GM19452 (cell line): ENCODE measurements around the gene ERCC1.
"Not testable (repeated sequence)": the region's sequence is repeated elsewhere in the genome, so short reads cannot be mapped to it uniquely, and the experiment has no call there.

ENCODE experiments used
- ATAC-seq: cut with Tn5 transposase; IDR thresholded peaks from one replicate; pipeline ENCODE4 v1.9.1; 2021; ENCODE audit not compliant: unreplicated experiment

The ERCC1 gene

GRCh38 chr19:45455707-45456499, 32.2 kb upstream of the ERCC1 start:
- ATAC-seq, result no peak

DNA sequence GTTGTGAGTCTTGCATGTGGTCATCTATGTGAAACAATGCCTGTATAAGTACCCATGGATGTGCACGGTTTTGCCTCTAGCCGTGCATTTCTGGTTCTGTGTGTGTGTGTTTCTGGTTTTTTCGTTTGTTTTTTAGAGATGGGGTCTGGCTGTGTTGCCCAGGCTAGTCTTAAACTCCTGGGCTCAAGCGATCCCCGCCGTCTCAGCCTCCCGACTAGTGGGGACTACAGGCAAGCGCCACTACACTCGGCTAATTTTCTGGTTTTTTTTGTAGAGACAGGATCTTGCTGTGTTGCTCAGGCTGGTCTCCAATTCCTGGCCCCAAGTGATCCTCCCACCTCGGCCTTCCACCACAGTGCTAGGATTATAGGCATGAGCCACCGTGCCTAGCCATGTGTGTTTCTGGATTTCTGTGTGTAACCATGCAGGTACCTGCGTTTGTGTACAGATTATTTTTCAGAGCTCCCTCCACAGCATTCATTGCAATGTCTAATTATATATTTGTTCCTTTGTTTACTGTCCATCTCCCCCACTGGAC, 28.2 kb upstream of the ERCC1 start:
- ATAC-seq, result no peak

GRCh38 chr19:45451131-45451849, 27.6 kb upstream of the ERCC1 start:
- no peak for ATAC-seq

GRCh38 chr19:45450012-45450333, 26.3 kb upstream of the ERCC1 start:
- ATAC-seq, result no peak

- ATAC-seq, result no peak
Observed at GRCh38 chr19:45448887-45449299, 25.2 kb upstream of the ERCC1 start.

DNA sequence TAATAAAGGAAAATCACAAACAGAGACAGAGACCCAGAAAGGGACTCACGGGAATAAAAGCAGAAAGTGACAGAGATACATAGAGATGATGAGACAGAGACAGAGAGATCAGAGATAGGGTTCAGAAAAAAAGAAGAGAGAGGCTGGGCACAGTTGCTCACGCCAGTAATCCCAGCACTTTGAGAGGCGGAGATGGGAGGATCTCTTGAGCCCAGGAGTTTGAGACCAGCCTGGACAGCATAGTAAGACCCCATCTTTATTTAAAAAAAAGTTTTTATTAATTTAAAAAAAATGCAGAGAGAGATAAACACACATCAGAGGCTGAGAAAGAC, 24.7 kb upstream of the ERCC1 start:
- no peak for ATAC-seq

DNA sequence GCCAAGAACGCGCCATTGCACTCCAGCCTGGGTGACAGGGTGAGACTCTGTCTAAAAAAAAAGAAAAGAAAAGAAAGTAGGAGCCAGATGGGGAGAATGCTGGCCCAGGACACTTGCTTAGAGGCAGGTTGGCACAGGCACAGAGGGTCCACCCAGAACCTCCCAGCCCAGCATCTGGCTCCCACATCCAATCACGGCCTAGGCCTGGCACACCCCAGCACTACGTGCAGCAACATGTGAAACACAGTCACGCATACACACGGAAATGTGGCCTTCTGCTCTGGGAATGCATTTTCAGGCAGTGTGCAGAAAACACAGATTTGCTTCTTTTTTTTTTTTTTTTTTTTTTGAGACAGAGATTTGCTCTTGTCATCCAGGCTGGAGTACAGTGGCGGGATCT, 23.2 kb upstream of the ERCC1 start:
- no peak for ATAC-seq

DNA sequence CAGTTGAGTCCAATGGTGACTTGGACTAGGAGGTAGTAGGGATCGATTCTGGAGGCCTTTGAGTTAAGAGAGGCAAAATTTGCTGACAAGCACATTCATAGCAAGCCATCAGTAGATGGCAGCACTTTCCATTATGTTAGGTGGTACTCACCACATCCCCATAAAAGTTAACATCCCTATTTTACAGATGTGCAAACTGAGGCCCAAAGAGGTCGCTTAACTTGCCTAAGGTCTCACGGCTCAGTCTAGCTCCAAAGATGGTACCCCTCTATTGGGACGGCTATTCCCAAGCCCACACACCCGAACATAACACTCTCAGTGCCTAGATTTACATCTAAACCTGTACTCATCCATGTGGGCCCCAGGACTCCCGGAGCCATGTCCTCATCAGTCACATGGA, 22.6 kb upstream of the ERCC1 start:
- no peak for ATAC-seq

GRCh38 chr19:45445139-45445538, 21.4 kb upstream of the ERCC1 start:
- no peak for ATAC-seq

DNA sequence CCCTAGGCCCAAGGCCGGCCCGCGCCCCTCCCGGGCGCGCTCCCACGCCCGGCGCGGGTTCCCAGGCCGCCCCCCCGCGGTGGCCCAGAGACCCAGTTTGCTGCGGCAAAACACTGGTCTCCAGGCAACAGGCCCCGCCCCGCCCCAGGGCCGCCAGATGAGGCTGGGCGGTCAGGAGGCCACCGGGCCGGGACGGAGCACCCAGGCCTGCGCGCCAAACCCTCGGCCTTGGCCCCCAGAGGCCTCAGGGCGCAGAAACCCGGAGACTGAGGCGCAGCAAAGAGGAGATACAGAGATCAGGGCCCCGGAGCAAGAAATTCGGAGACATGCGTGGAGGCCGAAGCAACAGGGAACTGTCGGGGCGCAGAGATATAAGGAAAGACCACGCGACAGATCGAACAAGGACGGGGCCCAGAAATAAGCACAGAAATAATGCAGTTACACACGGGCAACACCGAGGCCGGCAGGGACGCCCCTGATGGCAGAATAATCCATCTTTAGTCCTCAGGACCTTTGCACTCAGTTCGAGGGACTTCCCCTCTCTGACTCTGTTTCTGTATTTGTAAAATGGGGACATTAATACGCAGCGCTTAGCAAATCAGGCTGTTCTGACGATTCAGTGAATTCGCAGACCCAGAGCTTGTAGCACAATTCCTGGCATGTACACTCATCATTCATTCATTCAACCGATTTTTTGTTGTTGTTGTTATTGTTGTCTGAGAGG, 20.8 kb upstream of the ERCC1 start:
- ATAC-seq, result peak; percentile 48

DNA sequence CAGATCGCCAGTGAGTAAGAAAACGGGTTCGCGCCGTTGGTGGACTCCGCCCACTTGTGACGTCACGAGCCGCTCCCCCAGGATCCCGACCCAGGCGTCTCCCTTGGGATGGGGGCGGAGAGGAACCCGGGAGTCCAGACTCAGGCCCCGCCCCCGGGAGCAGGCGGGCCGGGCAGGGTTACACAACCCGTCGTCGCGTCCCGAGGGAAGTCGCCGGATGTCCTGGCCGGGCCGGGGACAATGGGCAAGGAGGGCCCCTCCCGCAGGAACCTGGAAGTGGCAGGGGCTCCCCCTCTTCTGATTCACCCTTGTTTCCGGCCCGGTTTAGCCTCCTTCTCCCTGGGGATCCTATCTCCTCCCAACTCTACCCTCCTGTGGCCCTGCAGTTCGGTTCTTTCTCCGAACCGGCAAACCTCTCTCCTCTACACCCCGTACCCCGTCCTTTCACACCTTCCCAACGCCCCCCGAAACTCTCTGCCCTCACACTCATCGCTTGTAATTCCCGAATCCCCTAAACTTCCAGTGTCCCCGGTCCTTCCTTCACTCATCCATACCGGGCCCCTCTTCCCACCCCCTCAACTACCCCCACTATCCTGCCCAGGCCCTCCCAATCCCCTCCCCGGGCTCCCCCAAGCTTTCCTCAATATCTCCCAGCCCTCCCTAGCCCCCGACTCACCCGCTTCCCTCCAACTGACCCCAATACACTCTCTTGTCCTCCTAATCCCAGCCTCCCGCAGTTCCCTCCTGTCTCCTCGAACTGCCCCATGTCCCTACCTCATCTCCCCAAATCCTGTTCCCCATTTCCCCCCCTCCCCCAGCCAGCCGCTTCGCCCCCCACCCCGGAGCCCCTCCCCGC, 20.0 kb upstream of the ERCC1 start:
- ATAC-seq, result no peak

DNA sequence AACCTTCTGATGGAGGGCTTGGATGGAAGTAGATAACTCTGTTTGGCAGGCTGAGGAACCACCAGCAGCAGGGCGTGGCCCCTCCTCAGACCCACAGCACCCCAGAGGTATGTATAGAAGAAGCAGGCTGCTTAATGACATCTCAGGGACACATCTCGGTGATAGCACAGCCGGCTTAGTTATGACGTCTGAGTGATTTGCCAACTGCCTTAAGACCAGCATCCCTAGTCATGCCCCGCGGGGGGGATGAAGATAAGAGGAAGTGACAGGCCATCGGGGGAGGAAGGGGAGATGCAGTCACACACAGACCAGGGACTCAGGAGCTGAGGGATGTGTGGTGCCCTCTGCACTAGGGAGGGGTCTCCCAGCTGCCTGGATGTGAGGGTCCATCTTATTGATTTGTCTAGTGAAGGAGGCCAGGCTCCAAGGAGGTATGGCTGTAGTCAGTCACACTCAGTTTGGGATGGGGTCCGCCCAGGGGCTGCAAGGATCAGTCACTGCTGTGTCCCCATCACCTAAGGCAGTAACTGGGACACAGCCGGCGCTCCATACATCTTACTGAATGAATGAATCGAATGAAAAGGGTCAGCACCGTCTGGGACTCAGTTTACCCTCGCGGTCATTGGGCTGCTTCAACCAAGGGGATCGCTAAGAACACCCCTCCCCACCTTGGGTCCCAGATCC, 19.2 kb upstream of the ERCC1 start:
- no peak for ATAC-seq

- no peak for ATAC-seq
Observed at GRCh38 chr19:45442408-45442777, 18.7 kb upstream of the ERCC1 start.

GRCh38 chr19:45440873-45441654, 17.3 kb upstream of the ERCC1 start:
- no peak for ATAC-seq

GRCh38 chr19:45440259-45440638, 16.5 kb upstream of the ERCC1 start:
- no peak for ATAC-seq

DNA sequence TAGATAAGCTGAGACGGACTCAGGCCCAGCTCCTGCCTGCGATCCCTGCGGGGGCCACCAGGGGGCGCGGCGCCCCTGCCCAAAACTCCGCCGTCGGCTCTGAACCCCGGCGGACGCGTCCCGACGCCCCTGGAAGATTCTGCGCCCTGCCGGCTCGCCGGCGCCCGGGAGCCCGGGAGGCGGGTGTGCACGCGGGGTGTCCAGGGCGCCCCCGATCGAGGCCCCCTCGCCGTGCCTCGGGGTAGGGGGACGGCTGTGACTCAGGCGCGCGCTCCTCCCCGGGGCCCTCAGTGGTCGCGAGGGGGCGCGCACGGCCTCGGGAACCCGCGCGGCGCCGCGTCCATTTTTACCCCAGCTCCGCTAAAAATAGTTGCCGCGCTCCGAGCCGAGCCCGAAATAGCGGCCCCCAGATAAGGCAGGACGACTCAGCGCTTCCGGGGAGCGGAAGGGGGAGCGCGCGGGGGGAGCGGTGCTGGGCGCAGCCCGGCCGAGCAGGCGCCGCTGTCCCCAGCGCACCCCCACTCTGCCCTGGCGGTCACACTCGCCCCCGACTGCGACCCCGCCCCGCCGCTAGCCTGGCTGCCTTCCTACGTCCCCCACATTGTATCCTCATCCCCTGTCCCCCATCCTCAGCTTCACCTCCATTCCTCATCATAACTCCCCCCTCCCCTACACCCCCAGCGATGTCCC, 16.0 kb upstream of the ERCC1 start:
- ATAC-seq, result peak; percentile 56

DNA sequence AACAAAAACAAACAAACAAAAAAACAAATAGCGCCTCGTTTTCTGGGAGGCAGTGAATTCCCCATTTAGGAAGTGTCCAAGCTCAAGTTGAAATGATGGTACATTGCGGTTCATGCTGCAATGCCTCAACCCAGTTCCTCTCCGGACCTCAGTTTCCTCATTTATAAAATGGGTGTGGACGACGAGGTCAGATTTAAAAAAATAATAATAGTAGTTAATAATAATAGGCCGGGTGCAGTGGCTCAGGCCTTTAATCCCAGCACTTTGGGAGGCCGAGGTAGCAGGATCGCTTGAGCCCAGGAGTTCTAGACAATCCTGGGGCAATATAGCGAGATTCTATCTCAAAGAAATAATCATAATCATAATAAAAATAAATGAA, 15.5 kb upstream of the ERCC1 start:
- ATAC-seq, result no peak

DNA sequence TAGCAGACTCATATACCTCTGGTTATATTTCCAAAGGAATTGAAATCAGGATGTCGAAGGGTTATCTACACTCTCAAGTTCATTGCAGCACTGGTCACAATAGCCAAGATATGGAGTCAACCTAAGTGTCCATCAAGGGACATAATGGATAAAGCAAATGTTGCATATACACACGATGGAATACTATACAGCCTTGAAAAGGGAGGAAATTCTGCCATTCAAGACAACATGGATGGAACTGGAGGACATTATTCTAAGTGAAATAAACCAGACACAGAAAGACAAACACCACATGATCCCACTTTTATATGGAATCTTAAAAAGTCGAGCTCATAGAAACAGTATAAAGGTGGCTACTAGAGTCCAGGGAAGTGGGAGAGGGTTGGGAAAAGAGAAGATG, 13.6 kb upstream of the ERCC1 start:
- no peak for ATAC-seq

DNA sequence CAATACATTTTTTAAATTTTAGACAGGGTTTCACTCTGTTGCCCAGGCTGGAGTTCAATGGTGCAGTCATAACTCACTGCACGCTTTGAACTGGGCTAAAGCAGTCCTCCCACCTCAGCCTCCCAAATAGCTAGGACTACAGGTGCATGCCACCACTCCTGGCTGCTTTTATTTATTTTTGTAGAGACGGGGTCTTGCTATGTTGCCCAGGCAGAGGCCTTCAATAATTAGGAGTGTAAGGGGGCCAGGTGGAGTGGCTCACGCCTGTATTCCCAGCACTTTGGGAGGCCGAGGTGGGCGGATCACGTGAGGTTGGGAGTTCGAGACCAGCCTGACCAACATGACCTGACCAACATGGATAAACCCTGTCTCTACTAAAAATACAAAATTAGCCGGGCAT, 8.8 kb upstream of the ERCC1 start:
- not testable (repeated sequence) for ATAC-seq
